Superior temporal gyrus (tissue), 1 donor: ENCODE results near the gene CDC42BPB.

Experiments used
- DNase-seq: peaks from one replicate; pipeline ENCODE4 v3.0.0-alpha.2; 2016; ENCODE audit errors: extremely low spot score

CDC42BPB gene, protein sequence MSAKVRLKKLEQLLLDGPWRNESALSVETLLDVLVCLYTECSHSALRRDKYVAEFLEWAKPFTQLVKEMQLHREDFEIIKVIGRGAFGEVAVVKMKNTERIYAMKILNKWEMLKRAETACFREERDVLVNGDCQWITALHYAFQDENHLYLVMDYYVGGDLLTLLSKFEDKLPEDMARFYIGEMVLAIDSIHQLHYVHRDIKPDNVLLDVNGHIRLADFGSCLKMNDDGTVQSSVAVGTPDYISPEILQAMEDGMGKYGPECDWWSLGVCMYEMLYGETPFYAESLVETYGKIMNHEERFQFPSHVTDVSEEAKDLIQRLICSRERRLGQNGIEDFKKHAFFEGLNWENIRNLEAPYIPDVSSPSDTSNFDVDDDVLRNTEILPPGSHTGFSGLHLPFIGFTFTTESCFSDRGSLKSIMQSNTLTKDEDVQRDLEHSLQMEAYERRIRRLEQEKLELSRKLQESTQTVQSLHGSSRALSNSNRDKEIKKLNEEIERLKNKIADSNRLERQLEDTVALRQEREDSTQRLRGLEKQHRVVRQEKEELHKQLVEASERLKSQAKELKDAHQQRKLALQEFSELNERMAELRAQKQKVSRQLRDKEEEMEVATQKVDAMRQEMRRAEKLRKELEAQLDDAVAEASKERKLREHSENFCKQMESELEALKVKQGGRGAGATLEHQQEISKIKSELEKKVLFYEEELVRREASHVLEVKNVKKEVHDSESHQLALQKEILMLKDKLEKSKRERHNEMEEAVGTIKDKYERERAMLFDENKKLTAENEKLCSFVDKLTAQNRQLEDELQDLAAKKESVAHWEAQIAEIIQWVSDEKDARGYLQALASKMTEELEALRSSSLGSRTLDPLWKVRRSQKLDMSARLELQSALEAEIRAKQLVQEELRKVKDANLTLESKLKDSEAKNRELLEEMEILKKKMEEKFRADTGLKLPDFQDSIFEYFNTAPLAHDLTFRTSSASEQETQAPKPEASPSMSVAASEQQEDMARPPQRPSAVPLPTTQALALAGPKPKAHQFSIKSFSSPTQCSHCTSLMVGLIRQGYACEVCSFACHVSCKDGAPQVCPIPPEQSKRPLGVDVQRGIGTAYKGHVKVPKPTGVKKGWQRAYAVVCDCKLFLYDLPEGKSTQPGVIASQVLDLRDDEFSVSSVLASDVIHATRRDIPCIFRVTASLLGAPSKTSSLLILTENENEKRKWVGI (N-terminal part only)

GRCh38 chr14:103057372-103058163, at the start of gene CDC42BPB:
CDC42BPB (minus strand) TSS chr14:103057549; CDS start chr14:103057173, 376 bp downstream.
- DNase-seq, result peak; percentile 86

DNA sequence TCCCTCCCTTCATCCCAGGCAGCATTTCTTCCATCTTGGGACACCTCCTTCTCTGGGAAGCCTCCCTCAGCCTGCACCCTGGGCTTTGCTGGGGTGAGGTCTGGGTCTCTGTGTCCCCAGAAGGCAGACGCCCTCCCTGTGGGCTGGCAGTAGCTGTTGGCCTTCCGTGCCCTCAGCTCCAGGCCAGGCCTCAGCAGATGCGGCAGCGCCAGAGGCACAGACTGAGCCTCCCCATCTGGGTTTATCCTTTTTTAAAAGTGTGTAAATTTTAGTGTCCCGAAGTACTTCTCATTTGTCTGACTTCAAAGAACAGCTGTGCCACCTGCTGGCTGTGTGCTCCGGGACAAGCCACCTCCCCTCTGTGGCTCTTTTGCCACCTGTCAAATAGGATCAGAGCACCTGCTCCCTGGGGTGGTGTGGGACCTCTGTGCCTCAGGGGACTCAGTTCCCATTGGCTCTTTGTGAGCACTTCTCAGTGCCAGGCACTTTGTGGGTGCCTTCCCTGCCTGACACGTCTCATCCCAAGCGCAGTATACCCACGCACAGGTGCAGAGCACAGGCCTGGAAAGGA, 48.3 kb upstream of the CDC42BPB start:
- DNase-seq, result no peak

GRCh38 chr14:103104654-103105452, 47.5 kb upstream of the CDC42BPB start:
- peak; percentile 55 for DNase-seq

GRCh38 chr14:103104389-103104653, 47.0 kb upstream of the CDC42BPB start:
- DNase-seq, result no peak

- DNase-seq, result no peak
These were observed 46.4 kb upstream of the CDC42BPB start for GRCh38 chr14:103103461-103104388.

DNA sequence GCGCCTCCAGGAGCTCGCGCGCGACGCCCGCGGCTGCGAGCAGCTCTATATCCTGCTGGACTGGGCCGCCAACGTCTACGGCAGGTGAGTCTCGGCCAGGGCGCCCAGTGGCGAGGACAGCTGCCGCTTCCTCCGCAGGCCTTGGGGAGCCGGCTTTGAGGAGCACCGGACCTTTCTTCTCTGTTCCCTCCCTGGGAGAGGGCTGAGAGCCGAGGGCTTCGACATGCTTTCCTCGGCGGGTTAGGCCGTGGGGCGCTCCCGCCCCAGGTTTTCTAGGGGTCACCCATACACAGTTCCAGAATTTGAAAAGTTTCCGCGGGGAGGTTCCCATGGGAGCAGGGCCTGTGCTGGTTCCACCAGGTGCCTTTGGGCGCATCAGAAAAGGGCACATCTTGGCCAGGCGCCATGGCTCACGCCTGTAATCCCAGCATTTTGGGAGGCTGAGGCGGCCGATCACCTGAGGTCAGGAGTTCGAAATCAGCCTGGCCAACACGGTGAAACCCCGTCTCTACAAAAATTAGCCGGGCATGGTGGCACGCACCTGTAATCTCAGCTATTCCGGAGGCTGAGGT, 45.4 kb upstream of the CDC42BPB start:
- no peak for DNase-seq

DNA sequence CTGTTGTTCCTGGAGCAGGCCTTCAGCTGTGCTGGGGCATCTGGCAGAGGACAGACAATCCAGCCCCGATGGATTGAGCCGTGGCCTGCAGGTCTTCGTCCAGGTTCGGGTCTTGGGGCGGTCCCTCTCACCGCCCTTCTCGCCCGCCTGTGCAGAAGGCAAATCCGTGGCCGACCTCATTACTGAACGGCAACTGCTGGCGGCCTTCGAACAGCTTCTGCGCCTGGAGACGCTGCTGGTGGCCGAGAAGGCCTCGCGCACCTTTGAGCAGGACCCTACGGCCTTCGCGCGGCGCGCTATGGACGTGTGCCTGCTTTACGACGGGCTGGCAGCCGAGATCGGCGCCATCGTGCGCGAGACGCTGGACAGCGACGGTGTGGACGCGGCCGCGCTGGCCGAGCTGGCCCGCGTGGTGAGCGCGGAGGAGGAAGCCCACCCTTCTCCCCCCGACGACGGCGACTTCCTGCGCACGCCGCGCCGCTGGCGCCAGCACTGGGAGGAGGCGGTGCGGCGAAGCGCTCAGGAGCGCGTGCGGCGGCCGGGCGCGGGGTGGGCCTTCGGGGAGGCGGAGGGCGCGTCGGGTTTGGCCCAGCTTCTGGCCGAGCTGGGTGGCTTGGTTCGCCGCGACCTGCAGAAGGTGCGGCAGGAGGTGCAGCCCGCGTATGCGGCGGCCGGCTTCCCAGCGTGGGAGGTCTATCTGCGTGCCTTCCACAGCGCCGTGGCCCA, 44.8 kb upstream of the CDC42BPB start:
- DNase-seq, result no peak

DNA sequence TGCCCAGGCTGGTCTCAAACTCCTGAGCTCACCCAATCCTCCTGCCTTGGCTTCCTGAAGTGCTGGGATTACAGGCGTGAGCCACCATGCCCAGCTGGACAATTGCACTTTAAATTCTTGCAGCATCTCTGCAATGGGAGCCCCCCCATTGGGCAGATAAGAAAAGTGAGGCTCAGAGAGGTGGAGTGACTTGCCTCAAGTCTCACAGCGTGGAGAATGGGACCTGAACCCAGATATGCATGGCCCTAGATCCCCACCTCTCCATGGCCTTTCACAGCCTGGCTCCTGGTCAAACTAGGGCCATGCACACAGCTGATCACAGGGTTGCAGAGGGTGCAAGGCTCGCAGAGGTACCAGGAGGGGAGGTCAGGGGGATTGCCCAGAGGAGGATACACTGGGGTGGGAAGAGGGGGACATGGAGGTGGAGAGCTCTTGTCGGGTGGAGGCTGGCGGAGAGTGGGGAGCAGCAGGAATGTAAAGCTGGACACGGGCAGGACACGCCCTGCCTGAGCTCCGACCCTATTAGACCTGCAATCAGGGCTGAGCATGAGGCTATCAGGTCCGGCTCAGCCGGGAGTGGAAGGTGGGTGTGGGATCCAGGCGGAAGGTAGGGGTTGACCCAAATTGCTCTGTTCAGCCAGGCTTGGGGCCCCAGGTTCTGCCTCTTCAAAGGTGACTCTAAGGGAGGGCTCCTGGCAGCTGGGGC, 44.1 kb upstream of the CDC42BPB start:
- DNase-seq, result no peak

- no peak for DNase-seq
These were observed 43.2 kb upstream of the CDC42BPB start for GRCh38 chr14:103100281-103101121.

GRCh38 chr14:103099733-103100280, 42.5 kb upstream of the CDC42BPB start:
- DNase-seq, result no peak

DNA sequence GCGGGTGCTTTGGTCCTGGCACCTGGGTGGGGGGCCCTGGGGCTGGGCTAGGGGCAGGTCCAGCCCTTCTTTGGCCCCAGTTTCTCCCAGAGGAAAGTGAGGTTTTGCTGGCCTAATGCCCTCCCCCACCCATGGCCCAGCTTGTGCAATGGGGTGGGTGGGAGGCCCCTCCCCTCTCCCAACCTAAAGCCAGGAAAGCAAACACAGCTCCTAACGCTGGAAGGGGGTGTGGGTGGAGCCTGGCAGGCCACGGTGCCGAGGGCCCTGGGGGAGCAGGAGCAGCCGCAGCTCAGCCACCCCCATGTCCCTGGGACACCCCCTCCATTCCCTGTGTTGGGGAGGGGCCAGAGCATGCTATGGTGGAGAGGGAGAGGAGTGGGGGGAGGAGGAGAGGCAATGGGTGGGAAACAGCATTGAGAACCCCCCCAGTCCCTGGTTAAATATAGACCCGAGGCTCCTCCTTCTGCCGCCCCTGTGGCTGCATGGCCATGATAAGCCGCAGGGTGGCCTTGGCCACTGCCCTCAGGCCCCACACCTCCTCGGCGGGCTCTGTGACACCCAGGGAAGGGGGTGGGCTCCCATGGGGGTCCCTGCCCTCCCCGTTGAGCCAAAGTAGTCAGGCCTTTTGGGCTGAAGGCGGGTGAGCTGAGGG, 41.9 kb upstream of the CDC42BPB start:
- no peak for DNase-seq

- DNase-seq, result no peak
These were observed 40.9 kb upstream of the CDC42BPB start for GRCh38 chr14:103097994-103098957.

DNA sequence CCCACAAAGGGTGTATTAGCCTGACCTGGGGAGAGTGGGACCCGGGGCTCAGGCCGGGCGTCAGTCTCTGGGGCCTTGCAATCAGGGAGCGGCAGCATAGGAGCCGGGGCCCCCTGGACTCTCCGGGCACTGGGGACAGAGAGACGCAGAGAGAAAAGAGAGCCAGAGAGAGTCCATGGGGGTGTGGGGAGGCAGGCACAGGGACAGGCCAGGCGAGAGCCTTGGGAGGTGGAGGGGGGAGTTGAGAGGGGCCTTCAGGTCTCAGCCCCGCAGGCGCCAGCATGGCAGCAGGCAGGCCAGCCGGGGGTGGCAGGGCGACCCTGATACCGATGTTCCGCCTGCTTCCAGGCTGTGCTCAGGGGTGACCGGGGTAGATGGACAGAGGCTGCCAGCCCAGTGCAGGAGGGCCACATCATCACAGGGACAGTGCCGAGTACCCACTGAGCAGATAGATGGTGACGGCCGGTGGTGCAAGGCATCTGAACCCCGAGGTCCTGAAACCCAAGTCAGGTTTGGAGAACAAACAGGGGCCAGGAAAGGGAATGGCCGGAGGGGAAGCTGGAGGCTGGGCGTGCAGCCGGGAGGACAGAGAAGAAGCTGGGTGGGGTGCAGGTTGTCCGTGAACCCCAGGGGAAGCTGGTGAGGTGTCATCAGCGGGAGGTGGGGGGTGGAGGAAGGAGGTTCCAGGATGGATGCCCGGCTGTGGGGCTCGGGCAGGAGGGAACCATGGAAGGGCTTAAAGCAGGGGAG, 40.1 kb upstream of the CDC42BPB start:
- no peak for DNase-seq

- DNase-seq, result no peak
These were observed 39.0 kb upstream of the CDC42BPB start for GRCh38 chr14:103096387-103096786.
